ENCODE data around the gene NEGR1.
"Not testable (repeated sequence)": the region's sequence is repeated elsewhere in the genome, so short reads cannot be mapped to it uniquely, and the experiment has no call there.

Gene NEGR1

DNA sequence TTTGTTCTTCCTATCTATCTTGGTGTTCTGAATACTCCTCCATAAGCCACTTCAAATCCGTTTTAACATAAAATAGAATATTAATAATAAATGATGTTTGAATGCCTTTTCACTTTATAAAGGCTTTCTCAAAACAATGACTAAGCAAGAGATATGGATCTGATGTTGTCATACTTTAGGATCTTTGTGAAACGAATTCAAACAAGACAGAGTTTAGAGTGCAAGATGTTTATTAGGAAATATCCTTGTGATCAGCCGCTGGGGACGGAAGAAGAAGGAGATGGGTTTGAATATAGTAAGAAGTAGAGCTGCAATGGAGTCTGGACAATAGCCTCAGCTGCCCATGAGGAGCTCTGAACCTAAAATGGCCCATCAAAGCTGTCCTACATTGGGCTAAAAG lies 351.8 kb downstream of the NEGR1 start:
- no peak for DNase-seq

DNA sequence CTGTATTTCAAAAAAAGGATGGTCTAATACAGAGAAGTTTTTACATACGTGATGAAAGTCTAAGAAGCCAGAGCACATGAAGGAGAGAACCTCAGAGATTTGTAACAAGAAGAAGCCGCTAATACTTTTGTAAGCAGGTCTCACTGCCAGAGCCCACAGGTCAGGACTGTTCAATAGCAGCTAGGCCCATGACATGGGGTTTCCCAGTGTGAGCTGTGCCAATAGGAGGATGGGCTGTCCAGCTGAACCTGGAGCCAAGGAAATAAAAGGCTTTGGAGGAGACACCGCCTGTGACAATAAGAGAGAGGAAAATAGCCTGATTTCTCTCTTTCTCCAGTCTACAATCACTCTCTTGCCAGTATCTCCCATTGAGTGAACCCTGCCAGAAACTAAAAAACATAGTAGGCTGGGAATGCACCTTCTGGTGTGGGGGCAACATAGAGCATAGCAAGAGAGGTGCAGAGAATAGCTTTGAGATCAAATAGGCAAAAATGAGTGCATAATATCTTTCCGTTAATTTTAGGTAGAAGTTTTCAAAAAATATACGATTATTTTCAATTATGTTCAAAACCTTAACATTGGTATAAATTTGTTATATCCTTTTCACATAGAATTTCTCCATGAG lies 360.3 kb downstream of the NEGR1 start:
- DNase-seq: no peak

DNA sequence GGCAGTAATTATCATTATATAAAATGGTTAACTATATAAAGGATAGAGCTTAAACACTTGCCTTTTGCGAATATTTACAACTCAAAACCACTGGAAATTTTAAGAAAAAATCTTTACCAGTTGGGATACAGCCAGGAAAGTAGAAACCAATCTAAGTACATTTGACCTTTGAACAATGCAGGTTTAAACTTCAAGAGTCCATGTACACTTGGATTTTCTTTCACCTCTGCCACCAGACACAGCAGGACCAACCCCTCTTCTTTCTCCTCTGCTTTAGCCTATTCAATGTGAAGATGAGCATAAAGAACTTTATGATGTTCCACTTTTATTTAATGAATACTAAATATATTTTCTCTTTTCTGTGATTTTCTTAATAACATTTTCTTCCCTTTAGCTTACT lies 361.1 kb downstream of the NEGR1 start:
- no peak for DNase-seq

DNA sequence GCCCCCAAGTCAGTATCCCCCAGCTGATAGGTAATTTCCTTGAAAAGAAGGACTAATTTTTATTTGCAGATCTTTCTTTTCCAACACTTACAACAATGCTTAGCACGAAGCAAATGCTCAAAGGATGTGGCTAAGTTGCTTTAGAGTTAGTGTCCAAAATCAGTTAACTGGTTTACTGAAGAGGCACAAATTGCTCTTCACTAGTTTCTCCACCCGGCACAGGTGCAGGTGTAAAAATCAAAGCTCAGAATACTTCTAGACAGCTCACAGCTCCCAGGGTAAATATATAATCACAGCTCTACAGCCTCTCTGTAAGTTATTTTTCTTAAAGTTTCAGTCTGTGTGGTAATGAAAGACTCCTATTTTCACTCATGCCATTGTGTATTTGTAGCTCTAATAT lies 361.8 kb downstream of the NEGR1 start:
- no peak for DNase-seq

DNA sequence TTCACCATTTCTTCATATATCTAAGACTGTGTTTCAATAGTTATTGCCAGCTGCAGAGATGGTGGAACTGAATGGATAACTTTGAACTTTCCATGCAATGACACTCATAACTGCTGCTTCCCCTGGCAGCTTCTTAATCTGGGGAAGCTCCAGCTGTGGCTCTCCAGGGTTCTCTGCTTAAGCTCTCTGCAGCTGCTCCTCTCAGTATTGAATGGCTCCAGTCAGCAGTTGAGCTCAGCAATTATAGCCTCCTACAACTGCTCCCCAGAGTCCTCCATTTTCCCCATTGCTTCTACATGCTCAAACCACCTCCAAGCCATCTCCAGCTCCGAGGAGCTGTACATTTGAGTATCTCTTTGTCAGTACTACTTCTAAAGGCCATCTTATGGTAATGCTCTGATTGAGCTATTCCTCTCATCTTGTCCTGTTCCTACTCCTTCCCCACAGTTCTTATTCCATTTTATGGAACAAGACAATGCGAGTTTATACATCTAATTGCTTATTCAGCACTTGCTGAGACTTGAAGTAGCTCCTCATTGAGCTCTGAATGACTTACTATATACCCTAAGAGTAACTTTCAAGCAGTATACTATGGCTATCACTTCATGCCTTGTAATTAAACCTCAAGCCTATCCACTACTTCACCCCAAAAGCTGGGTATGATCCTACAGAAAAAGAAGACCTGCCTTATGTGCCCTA lies 362.4 kb downstream of the NEGR1 start:
- peak; percentile 80 for DNase-seq

DNA sequence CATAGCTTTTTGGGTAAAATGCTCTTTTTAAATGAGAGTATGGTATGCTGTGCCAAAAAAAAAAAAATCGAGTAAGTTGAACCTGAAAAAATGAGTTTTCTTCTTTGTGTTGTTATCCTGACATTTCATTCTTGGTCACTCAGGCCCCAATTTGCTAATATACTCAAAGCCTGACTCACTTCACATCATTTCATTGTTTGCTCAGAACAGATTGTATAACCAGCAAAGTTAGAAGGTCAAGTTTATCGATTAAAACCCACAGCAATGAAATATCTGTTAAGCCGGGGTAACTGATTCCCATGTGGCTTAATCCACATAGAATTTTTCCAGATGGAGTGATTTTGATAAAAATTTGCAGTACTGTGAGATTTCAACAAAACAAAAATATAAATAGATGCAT lies 363.7 kb downstream of the NEGR1 start:
- peak; percentile 13 for DNase-seq

DNA sequence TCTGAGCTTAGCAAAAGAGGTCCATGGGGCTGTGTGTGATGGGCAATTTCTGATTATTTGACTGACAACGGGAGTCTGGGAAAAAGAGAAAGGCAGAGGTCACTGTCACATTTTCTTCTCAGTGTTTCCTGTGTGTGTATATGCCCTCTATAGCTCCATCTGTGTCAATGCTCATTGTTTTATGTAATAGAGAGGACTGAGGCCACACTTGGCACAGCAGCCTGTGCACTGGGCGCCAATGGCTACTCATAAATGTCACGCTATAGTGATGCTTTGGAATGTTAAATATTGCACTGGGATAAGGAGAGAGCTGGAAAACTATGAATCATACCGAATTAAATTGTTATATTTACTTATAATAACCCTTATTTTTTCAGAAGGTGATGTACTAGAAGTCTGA lies 365.4 kb downstream of the NEGR1 start:
- DNase-seq: no peak

DNA sequence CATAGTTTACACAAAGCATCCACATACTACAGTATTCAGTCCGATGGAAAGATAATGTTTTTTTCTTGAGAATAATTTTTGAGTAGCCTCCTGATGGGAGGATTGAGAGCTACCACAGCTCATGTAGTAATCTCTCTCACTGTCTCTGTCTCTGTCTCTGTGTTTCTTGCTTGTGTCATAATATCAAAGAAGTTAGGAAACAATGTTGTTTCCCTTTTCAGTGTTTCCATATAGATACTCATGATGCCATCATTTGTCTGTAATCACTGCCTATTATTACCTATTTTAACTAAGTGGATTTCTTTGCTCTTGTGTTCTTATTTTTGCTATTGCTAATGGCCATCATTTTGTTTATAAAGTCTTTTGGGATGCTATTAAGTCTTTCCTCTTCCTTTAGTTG lies 367.7 kb downstream of the NEGR1 start:
- no peak for DNase-seq

DNA sequence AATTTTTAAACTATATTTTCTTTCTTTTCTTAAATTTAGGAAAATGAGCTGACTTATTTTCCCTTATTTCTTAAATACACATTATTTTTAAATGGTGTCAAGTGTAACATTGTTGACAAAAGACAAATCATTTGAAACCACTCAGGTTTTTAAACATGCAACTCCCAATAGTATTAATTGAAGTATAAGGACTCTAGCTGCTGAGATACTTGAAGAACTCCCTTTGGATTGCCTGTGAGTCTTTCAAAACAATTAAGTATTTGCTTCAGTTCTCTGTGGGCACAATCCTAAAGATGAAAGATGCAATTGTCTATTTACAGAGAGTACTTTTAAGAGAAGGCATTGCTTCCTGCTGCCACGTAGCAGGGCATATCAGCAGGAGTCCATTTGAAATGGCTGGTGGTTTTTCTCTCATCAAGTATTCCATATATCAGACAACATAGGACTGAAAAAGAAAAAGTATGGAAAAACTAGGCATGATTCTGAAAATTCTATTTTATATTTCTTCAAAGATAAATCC lies 373.4 kb downstream of the NEGR1 start:
- peak; percentile 45 for DNase-seq

DNA sequence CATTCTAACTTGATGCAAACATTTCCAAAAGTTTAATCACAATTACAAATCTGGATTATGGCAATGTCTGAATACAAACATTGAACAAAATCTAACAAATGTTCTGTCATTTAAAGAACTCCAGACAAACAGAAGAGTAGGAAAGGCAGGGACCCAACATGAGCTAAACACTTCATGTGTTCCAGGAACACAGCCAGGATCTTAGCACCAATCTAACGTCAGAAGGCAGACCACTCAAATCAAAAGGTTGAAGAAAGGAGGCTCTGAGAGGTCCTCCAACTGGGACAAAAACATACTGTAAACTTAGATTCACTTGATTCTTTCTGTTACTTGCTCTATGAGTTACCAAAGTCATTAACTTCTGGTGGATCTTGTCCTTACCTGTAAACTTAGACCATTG lies 374.0 kb downstream of the NEGR1 start:
- DNase-seq: no peak

DNA sequence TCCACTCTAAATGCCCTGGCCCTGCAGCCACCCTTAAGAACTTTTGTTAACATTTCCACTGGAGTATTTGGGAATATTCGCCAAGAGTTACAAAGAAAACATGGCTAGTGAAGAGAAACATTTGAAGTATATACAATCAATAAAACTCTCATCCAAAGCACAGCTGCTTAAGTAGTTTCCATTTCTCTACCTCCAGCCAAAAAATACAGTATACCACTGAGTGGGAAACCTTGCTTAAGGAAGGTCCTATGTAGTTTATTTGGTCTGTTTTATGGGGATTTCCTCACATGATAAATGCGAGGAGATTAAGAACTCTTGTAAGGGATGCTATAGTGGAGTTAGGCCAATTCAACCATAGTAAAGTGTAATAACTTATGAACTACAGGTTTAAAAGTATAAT lies 382.5 kb downstream of the NEGR1 start:
- DNase-seq: no peak

DNA sequence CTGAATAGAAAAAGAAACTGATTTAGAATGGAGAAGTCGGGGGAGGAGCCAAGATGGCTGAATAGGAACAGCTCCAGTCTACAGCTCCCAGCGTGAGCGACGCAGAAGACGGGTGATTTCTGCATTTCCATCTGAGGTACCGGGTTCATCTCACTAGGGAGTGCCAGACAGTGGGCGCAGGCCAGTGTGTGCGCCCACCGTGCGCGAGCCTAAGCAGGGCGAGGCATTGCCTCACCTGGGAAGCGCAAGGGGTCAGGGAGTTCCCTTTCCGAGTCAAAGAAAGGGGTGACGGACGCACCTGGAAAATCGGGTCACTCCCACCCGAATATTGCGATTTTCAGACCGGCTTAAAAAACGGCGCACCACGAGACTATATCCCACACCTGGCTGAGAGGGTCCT lies 394.2 kb downstream of the NEGR1 start:
- DNase-seq: not testable (repeated sequence)

DNA sequence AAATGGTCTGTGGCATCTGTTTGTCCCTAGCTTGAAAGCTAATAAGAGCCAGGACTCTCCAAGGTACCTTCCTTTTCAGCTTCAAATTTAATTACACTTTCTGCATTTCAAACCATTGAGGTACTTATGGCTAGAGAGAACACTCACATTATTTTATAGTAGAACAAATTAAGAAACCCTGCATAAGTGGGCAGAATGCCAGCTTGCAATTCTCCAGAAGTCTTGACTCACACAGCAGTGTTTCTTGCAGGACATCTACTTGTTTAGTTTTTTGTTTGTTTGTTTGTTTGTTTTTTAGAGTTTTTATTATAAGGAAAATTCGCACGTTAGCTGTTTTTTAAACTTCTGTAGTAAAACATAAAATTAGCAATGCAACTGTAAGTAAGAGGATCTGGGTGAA lies 397.2 kb downstream of the NEGR1 start:
- peak; percentile 52 for DNase-seq

DNA sequence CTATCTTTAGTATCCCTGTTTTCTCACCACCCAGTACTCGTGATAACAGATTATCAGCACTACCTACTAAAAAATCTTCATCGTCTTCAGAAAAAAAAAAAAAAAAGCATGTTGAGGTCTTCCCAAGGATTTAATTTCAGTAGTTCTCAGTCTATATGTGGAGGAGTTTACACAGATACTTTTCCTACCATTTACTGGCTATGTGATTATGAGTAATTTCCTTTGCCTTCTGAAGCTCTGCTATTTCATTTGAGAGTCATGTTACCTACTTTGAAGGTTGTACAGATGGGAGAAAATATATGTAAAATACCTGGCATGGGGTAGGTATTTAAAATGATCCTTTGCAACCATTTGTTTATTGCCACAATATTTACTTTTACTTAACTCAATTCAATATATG lies 399.7 kb downstream of the NEGR1 start:
- peak; percentile 84 for DNase-seq

DNA sequence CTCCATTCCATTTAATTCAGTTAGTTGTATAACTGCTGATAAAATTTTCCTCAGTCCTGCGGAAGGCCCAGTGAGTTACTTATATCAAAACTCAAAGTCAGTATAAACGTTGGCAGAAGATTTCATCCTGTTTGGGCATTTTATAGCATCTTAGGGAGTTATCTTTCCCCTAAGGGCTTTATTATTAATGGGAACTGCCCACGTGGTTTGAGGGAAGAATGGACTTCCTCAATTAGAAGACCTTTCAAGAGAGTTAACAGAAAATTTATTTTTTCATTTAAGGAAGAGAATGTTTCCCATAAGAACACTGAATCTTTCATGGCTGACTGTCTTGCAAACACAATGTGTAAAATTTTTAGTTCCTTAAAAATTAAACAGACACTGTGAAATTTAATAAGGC lies 400.1 kb downstream of the NEGR1 start:
- peak; percentile 41 for DNase-seq

DNA sequence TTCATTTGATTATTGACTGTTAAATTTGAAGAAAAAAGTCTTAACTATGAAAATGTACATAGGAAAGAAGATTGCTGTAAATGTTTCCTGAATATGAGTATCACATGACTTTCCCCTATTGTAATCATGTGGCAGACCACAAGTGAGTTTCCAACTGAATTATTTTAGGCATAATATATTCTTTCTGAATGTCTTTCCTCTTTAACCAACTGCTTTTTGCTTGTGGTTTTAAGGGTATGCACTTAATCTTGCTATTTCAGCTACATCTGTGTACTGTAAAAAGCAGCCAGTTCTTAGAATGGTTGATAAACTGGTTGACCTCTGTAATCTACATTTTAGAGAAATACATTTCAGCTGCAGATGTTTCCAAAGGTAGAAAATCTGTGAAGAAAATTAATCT lies 400.7 kb downstream of the NEGR1 start:
- DNase-seq: no peak

DNA sequence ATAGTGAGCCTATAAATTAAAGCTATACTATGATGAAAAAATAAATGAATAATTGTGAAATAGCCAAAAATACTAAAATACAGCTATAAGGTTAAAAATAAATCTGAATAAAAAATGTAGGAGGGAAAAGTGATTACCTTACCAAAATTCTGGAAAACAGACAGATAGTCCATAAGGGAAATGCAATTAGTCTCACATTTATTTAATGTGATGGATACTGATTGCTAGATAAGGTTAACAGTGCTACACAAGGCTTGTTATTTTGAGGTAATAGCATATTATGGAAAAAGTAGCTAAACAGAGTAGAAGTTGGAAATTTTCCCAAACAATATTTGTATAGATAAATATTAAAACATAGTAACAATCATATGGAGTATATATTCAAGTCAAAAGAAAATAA lies 413.0 kb downstream of the NEGR1 start:
- no peak for DNase-seq

DNA sequence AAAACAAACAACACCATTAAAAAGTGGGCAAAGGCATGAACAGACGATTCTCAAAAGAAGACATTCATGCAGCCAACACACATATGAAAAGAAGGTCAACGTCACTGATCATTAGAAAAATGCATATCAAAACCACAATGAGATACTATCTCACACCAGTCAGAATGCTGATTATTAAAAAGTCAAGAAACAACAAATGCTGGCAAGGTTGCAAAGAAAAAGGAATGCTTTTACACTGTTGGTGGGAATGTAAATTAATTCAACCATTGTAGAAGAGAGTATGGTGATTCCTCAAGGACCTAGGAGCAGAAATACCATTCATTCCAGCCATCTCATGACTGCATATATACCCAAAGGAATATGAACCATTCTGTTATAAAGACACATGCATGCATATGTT lies 419.6 kb downstream of the NEGR1 start:
- no peak for DNase-seq

DNA sequence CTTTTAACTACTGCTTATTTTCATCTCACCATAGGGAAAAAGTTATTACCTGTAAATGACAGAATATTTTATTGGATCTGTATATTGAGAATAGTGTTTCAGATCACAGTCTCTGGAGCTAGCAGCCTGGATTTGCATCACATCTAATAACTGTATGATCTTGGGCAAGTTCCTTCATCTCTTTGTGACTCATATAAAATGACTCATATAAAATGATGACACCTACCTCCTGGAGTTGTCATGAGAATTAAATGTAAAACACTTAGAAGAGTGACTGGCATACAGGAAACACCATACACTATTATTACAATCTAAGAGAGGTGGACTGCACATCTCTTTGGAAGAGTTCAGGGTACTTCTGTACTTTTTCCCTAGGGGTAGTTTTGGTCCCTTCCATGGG lies 421.3 kb downstream of the NEGR1 start:
- peak; percentile 4 for DNase-seq

DNA sequence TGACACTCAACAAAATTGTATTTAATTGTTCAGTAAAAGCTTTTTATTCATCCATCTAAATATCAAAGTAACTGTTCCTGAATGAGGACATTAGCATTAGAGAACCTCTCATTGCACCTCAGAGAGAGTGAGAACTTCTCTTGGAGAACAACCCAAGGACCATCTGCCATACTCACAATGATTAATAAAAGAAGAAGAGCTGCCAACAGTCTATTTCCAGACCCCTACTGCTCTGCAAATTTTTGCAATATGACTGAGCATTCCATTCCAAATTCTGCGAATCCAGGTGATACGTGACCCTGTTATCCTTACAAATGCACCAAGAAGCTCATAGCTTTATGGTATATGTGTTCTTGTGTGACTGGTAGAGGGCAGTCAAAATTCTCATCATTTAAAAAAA lies 422.5 kb downstream of the NEGR1 start:
- DNase-seq: no peak

DNA sequence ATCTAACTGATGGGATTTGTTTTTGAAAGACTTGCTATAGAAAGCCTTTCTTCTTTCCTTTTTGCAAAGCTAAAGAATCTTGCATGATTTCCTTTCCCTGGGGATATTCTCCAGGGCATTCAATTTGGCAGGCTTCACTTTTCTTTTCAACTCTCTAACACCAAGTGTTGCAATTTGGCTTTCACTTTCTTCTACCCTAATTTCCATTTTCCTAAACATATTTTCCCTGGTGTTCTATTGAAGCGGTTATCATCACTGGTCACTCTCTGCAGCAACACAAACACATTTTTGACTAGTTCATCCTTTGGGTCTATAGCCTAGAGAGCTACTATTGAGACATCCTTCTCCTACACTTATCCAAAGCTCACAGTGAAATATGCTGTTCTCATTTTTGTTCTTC lies 424.5 kb downstream of the NEGR1 start:
- DNase-seq: peak; percentile 13

DNA sequence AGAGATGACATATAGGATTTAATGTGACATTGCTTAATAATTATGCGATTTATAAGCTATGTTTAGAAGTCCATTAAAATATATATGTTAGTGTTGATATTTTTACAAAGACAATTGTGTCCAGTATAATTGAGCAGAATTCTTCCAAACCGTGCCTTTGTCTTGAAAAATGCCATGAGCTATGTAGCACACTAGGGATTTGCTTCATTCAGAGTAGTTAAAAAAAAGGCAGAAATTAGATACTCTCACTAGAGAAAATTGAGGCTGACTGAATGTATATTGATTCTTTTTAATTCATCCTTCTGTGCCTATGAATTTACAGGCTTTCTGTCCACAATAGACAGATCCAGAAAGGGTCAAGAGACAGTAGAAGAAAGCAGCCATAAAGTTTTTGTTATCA lies 429.0 kb downstream of the NEGR1 start:
- peak; percentile 27 for DNase-seq

DNA sequence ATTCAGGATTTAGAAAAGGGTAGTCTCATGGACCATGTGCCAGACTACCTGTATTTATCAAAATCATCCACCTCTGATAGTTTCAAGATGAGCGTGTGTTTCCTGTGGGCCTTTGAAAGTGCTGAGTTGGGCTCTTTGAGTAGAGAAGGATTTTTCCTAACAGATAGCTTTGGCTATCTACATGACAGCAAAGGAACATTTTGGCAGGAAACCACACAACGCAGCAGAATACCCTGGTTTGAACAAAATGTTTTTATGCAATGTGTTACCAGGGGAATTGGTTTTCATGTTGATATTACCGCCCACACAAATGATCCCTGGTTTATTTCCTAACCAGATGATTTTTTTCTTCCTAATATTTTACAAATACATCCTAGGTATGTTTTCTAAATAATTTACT lies 431.4 kb downstream of the NEGR1 start:
- no peak for DNase-seq

DNA sequence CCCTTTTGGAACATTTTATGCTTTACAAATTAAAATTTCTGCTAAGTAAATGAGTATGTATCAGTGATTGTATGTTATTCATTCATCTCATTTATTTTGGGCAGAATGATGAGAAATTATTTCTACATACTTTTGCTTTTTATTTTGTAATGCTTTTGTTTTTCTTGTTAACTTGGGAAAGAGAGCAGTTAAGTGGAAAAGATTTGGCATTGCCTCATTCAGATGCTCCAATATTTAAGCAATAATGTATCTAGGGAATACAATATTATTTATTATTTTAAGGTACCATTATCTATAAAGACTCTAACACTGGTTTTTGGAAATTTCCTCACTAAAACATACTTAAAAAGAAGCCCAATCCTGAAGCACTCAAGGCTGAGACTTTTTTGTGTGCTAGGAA lies 431.8 kb downstream of the NEGR1 start:
- no peak for DNase-seq

DNA sequence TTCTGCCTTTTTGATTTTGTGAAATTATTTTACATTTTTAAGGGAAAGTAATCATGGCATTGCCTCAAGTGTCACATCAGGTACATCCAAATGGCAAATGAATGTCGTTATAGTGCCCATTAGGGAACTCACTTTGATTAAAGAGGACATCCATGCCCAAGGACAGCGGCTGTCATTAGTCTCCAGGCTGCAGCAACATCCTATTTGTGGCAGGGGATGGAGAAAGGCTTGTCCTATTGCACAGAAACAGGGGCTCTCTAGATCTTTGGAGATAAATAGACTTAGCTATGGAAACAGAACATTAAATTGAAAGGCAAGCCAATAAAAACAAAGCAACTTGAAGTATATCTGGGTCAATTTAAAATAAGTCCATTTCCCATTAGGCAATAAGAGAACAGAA lies 439.3 kb downstream of the NEGR1 start:
- no peak for DNase-seq
